HG03280 (cell line): ENCODE results near the gene NUDT13.

Experiments used
- ATAC-seq: cut with Tn5 transposase; IDR thresholded peaks from one replicate; pipeline ENCODE4 v1.9.1; 2021; ENCODE audit warnings: mild to moderate bottlenecking, moderate library complexity; ENCODE audit not compliant: unreplicated experiment

Gene NUDT13

GRCh38 chr10:73161079-73161478, 50.8 kb downstream of the NUDT13 start:
- ATAC-seq, result no peak

- no peak for ATAC-seq
These were observed 51.4 kb downstream of the NUDT13 start for GRCh38 chr10:73161662-73162061.

- no peak for ATAC-seq
These were observed 52.8 kb downstream of the NUDT13 start for GRCh38 chr10:73163096-73163495.

GRCh38 chr10:73166972-73167371, 56.7 kb downstream of the NUDT13 start:
- ATAC-seq, result no peak

- no peak for ATAC-seq
These were observed 57.2 kb downstream of the NUDT13 start for GRCh38 chr10:73167458-73167782.

- peak; percentile 97 for ATAC-seq
These were observed 57.7 kb downstream of the NUDT13 start, which contains the start of the genes ECD and FAM149B1 for GRCh38 chr10:73167783-73168464. Gene ECD (minus strand): TSS chr10:73168008. CDS start chr10:73163937, 4,071 bp downstream. Gene FAM149B1 (plus strand): TSS chr10:73168119. CDS start chr10:73168340, 221 bp downstream.

GRCh38 chr10:73168465-73168803, 58.2 kb downstream of the NUDT13 start:
- no peak for ATAC-seq

GRCh38 chr10:73169320-73169719, 59.1 kb downstream of the NUDT13 start:
- ATAC-seq, result no peak

GRCh38 chr10:73172867-73173266, 62.6 kb downstream of the NUDT13 start:
- no peak for ATAC-seq

GRCh38 chr10:73174148-73174925, 64.1 kb downstream of the NUDT13 start:
- no peak for ATAC-seq
